OCI-LY3 (cell line): ENCODE data around the gene SLCO2B1.

ENCODE experiments used
- EZH2phosphoT487 ChIP-seq: fragments of 200-600 bp; shearing (Covaris generic); IDR thresholded peaks from 2 replicates; pipeline ENCODE4 v1.6.1; 2018; ENCODE audit warnings: antibody characterized with exemption, mixed run types, low read depth
- TF ChIP-seq, protein P1 (sequence below): fragments of 200-600, 300-600 bp; sonication (generic); IDR thresholded peaks from 2 replicates; pipeline ENCODE4 v1.5.1; 2014; ENCODE audit warnings: antibody characterized with exemption, low read length, low read depth

DNA sequence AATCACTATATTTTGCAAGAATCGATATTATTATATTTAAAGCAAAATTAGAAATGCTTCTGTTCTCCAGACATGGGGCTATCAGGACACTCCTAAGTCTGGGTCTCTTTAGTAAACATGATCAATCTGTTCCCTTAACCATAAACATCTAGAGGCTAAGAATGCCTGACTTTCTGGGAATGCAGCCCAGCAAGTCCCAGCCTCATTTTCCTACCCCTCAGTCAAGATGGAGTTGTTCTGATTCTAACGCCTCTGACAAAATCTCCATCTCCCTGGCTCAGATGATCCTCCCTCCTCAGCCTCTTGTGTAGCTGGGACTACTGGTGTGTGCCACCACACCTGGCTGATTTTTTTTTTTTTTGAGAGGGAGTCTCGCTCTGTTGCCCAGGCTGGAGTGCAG lies 35.0 kb downstream of the SLCO2B1 start:
- TF ChIP-seq, protein P1, sequence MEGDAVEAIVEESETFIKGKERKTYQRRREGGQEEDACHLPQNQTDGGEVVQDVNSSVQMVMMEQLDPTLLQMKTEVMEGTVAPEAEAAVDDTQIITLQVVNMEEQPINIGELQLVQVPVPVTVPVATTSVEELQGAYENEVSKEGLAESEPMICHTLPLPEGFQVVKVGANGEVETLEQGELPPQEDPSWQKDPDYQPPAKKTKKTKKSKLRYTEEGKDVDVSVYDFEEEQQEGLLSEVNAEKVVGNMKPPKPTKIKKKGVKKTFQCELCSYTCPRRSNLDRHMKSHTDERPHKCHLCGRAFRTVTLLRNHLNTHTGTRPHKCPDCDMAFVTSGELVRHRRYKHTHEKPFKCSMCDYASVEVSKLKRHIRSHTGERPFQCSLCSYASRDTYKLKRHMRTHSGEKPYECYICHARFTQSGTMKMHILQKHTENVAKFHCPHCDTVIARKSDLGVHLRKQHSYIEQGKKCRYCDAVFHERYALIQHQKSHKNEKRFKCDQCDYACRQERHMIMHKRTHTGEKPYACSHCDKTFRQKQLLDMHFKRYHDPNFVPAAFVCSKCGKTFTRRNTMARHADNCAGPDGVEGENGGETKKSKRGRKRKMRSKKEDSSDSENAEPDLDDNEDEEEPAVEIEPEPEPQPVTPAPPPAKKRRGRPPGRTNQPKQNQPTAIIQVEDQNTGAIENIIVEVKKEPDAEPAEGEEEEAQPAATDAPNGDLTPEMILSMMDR, result no peak
- no peak for TF ChIP-seq EZH2phosphoT487
